NCI-H510A treated with DMSO at 0.1 percent for 48 hours (cell line): ENCODE measurements around the gene FAM3D.
"Not testable (repeated sequence)": the region's sequence is repeated elsewhere in the genome, so short reads cannot be mapped to it uniquely, and the experiment has no call there.

Experiments
- DNase-seq: peaks from one replicate; lab custom pipeline; 2025; lab: John Stamatoyannopoulos, UW

FAM3D gene, protein sequence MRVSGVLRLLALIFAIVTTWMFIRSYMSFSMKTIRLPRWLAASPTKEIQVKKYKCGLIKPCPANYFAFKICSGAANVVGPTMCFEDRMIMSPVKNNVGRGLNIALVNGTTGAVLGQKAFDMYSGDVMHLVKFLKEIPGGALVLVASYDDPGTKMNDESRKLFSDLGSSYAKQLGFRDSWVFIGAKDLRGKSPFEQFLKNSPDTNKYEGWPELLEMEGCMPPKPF

DNA sequence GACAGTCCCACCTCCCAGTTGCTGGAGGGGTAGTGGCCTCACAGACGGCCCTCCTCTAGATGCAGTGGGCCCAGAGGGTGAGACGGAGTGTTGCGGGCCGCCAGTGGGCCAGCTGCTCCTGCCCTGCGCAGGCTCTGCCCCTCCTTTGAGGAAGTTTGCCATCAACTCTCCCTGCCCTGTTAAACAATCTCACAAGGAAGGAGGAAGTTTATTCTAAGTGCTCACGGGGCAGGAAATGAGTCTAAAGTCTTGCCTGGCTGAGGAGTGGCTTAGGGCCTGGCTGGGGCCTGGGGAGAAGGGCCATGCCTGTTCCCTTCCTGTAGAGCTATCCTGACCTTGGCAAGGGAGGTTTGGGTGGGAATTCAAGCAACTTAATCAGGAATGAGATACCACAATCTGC, at the start of gene FAM3D:
Gene FAM3D (minus strand): TSS at position 92 of the 400 bp plus-strand sequence. CDS start 11,211 bp downstream, outside the sequence.
- no peak for DNase-seq

DNA sequence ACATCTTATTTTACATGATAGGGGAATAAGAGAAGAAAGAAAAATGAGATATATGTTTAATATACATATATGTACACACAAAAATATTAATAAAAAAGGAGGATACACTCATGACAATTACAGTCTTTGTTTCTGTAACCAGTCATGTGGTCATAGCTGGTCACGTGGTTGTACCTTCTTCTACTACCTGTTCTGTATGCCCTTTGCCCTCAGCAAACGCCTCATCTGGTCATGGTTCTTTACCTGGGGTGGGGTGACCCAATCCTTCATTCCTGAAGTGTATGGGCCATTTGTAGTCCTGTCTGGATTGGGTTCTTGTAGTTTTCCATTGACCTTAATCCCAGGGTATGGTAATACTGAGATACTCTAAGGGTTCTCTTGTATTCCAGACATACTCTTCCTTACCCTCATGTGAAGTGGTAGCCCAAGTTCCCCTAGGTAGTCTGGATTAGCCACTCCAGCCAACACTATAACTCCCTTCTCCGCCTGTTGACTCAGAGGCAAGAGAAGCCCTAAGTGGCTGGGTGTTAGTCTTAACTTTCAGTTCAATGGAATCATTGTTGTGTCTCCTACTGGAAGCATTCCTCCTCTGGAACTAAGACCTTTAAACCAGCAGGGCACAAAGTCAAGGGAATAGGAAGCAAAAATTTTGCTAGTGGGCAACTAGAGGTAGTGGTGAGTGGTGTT, 47.3 kb upstream of the FAM3D start:
- no peak for DNase-seq

DNA sequence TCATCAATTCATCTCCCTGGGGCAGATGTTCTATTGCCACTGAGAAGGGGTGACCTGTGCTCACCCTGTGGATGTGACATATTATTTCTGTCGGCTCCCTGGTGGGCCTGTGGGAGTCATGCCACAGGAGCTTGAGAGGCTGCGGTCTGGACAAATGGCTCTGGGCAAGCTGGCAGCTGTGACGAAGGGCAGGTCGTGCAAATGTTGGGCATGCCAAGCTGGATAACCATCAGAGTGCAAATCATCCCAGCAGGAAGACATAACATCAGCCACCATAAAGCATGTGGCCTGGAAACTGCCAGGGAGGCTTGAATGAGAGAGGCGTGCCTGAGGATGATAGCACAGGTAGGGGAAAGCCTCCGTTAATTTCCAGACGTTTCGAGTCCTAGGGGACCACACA, 45.3 kb upstream of the FAM3D start:
- no peak for DNase-seq

DNA sequence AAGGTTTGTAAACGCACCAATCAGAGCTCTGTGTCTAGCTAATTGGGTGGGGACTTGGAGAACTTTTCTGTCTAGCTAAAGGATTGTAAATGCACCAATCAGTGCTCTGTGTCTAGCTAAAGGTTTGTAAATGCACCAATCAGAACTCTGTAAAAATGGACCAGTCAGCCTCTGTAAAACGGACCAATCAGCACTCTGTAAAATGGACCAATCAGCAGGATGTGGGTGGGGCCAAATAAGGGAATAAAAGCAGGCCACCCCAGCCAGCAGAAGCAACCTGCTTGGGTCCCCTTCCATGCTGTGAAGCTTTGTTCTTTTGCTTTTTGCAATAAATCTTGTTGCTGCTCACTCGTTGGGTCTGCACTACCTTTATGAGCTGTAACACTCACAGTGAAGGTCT, 42.4 kb upstream of the FAM3D start:
- not testable (repeated sequence) for DNase-seq

DNA sequence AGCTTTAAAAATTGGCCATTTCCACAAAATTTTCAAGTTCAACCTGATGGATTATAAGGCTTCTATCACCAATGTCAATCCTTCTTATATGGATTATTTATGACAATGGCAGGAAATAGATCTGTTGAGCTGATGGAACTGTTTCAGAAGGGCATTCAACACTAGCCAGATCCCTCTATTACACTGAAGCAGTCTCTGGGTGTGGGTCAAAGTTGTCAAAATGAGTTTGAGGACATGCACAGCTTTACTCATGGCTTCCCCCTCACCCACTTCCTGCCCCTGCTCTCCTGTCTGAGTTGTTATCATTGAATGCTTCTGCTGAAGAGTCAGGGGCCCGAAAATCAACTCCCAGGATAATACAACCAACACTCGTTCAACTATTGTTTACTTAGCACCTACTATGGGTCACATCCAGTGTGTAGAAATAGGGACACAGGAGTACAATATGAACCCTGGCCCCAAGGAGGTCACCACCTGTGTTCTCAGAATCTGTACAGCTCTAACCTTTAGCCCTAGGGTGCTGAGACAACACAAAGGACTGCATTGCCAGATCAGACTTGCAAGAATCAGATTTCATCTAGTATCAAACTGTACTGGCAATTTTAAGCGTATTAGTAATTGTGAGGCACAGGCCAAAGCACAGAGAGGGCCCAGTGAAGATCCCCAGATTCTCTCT, 41.7 kb upstream of the FAM3D start:
- DNase-seq: no peak

DNA sequence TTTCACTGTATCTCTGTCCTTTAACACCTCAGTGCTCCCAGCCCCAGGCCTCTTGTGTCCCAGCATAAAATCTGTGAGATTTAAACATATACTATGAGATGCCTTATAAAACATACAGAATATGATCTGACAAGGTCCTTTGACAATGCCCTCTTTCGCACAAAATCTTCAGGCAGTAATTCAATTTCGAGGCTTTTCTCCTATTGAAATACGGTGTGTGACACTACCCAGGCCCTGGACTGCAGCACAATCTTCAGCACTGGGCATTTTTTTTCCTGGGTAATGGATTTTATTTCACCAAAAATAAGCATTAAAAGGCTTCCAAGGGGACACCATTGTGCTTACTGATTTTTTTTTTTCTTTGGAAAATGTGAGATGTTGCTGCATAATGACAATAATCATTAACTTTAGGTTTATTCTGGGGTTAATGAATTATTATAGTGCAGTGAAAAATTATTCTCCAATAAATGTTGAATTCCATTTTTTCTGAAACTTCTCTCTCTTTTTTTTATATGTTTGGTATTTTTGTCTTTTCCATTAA, 40.9 kb upstream of the FAM3D start:
- no peak for DNase-seq

DNA sequence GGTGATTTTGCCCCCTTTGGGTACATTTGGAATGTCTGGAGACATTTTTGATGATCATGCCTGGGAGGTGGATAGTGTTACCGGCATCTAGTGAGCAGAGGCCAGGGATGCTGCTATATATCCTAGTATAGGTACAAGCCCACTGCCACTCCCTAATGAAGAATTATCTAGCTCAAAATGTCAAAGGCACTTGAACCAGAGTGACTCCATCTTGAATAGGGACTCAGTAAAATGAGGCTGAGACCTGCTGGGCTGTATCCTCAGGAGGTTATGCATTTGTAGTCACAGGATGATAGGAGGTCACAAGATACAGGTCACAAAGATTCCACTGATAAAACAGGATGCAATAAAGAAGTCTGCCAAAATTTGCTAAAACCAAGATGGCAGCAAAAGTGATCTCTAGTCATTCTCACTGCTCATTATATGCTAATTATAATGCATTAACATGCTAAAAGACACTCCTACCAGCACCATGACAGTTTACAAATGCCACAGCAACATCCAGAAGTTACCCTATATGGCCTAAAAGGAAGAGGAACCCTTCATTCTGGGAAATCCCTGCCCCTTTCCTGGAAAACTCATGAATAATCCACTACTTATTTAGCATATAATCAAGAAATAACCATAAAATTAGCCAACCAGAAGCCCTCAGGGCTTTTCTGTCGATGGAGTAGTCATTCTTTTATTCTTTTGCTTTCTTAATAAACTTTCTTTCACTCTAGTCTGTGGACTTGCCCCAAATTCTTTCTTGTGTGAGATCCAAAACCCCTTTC, 40.0 kb upstream of the FAM3D start:
- DNase-seq: no peak

DNA sequence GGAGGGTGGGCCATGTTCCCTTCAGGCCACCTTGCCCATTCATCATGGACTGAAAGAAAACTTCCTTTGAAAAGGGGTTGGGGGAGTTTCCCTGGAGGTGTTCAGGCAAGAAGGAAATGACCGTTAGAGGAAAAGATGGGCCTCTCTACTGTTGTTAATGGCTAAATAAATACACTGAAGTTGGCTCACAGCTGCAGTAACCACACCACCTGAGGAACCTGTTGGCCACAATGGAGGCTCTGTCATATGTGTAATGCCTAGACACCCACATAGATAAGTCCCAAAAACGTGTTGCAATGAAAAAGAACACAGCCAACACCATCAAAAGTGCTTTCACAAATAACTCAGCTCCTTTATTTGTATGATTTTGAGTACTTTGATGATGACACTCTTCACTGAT, 38.2 kb upstream of the FAM3D start:
- DNase-seq: no peak

DNA sequence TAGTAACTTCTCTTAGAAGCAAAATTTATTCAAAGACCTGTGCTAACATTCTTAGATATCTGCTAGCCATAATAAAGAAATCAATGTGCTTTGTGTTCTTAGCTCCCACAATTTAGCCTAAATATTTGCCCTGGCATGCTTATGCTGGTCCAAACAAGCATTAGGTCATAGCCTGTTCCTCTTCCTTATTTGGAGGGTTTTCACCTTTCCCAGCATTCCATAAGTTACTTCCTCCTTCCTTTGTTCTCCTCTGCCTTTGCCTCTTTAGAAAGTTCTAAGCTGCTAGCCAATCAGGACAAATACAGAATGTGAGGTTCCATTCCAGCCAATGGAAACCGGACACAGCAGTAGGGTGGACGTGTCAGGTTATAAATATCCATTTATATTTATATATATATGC, 37.7 kb upstream of the FAM3D start:
- DNase-seq: not testable (repeated sequence)

DNA sequence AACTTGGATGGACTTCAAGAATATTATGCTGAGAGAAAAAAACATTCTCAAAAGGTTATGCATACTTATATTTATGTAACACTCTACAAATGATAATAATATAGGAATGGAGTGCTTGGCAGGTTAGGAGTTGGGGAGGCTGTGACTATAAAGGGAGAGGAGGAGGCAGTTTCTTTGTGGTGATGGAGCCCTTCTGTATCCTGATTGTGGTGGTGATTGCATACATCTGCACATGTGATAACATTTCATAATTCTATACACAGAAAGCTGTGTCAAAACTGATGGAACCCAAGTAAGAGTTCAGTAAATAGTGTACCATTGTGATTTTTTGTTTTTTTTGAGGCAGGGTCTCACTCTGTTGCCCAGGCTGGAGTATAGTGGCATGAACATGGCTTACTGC, 31.7 kb upstream of the FAM3D start:
- DNase-seq: no peak

DNA sequence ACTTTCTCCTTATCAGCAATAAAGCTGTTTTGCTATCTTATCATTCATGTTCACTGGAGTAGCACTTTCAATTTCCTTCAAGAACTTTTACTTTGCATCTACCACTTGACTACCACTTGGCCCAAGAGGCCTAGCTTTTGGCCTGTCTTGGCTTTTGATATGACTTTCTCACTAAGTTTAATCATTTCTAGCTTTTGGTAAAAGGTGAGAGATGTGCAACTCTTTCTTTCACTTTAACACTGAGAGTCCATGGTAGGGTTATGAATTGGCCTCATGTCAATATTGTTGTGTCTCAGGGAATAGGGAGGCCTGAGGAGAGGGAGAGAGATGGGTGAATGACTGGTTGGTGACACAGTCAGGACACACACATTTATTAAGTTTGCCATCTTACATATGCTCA, 31.0 kb upstream of the FAM3D start:
- no peak for DNase-seq

DNA sequence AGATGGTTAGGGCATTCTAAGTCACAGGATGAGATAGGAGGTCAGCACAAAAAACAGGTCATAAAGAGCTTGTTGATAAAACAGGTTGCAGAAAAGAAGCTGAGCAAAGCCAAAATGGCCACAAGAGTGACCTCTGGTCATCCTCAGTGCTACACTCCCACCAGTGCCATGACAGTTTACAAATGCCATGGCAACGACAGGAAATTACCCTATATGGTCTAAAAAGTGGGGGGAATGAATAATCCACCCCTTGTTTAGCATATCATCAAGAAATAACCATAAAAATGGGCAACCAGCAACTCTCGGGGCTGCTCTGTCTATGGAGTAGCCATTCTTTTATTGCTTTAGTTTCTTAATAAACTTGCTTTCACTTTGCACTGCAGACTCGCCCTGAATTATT, 30.2 kb upstream of the FAM3D start:
- DNase-seq: not testable (repeated sequence)

DNA sequence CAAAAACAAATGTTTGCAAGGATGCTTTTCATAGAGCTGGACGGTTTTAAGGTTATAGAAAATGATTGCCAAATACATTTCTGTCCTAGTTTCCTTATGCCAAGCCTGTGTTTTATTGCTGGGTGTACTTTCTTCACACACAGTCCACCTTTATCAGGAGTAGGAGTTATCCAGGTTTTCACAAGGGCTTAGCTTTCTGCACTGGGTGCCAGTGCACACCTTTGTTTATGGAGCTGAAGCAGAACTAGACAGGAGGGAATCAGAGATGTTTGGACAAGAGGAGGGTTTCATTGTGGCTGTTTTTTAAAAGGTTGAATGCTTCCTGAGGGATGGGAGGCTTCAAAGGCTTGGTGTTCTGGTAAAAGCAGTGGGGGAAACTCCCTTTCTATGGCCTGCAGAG, 29.5 kb upstream of the FAM3D start:
- no peak for DNase-seq

DNA sequence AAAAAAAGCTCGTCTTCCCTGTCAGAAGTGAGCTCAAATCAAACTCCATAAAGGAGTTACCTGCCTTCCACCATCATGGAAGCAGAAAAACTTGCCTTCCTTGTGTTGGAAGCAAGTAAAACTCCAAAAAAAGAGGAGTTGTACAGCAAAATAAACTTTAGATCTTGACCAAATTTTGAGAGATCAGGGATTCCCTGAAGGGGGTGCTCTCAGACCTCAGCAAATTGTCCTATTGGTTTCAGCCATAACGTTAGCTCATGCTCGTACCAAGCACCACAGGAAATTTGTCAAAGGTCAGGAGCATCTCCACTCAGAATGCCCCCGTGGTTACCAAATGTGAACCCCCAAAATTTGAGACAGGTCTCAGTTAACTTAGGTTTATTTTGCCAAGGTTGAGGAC, 28.7 kb upstream of the FAM3D start:
- DNase-seq: not testable (repeated sequence)

DNA sequence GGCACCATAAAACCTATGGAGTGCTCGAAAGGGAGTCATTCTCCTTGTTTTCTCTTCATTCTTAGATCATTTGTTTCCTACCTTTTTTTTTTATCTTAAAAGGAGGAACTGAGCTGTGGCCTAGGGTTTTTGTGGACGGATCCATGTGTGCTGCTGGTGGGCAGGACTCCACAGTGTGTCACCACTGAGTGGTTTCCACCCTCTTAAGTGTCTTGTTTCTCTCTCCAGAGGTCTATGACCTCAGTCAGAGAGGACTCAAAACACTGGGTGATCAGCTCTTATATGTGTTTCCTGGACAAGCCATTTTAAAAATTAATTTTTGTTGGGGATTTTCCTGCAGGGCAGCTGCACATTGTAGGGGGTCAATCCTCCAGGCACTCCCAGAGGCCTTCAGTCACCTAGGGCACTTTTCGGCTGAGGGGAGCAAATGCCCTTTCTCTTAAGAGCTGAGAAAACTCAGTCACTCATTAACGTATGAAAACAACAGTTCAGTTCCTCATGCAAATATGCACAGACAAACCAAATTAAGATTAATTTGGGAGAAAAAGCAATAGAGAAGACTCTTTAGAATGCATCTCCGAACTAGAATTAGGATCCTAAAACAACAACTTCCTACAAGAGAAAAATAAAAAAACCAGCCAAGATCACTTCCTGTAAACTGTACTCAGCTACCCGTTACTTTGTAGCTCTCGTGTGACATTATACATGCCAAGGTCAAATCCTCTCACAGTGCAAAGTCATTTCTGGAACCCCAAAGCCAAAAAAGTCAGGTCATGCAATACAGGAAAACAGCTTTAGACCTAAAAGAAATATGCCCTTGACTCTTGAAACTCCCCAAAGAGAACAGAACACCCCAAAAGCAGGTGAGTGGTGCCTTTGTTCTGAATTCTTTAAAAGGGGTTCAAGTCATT, 27.6 kb upstream of the FAM3D start:
- DNase-seq: no peak

DNA sequence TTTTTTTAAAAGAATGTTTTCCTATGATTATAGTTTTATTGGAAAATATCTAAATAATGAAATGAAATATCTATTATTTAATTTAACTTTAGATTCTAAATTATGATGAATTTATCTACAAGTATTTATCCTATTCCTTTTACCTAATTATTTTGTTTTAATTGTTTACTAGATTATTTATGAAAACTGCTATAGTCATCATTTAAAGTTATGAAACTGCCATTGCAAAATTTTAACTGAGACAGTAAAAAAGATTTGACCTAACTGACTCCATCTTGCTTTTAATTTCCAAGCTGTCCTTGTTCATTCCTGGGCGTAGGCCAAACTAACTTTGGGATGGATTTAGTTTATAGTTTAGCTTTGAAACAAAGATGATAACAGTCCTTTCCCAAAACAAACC, 25.9 kb upstream of the FAM3D start:
- DNase-seq: no peak

DNA sequence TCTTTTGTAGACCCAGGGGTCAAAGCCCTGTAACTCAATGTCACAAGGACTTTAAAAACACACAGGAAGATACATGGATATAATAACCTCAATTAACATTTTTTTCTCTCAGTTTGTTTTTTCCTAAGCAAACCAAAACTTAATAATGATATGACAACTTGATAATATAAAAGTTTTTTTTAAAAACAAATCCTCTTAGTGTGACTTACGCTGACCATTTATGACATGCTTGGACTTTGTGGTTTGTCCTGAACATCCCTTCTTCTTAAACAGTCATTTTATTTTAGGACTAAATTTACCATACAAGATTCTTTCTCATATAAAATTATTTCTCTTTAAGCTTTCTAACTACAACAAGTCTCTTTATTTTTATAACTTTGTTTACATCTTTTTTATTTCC, 25.4 kb upstream of the FAM3D start:
- DNase-seq: no peak

DNA sequence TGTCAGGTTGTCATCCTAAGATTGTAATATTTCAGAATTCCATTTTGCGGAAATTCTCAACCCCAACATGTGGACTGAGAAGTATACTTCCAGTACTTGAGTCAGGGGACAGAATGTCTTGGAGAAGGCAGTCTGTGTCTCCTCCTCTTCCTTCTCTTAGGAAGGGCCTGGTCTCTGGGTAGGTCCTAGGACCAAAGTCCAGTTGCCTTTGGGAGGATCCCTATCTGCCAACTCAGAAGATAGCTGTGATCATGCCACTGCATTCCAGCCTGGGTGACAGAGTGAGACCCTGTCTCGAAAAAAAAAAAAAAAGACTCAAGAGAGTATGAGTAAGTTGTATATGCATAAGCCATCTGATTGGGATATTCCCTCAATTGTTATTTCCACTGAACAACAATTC, 23.9 kb upstream of the FAM3D start:
- DNase-seq: no peak

DNA sequence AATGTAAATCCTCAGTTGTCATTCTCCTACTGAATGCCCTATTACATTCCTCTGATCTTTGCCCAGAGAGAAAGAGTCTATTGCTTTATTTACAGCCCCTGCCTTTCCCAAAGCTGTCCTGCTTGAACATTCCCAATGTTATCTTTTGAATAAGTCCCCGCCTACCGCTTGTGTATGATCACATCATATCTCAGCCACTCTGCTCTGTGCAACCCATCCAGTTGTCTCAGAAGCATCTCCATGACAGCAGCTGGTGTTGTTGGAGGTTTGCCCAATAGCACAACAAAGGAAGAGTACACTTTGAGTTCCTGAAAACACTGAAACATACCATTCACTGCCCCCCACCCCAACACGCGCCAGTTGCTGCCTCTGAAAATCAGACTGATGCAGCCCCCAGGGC, 22.0 kb upstream of the FAM3D start:
- DNase-seq: no peak

DNA sequence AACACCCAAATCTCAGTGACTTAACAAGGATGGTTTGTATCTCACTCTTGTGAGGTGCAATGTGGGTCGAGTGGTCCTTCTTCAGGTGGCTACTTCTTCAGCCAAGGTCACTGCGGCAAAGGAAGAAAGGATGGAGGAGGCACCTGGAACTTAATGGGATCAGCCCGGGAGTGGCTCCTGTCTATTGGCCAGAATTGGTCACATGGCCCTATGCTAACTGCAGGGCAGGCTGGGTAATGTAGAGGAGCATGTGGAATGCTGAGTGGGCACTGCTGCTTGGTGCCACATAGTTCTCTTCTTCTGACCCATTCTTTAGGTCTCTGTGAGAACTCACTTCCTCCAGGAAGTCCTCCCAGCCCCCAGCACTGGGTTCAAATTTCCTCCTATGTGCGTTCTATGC, 20.3 kb upstream of the FAM3D start:
- no peak for DNase-seq

DNA sequence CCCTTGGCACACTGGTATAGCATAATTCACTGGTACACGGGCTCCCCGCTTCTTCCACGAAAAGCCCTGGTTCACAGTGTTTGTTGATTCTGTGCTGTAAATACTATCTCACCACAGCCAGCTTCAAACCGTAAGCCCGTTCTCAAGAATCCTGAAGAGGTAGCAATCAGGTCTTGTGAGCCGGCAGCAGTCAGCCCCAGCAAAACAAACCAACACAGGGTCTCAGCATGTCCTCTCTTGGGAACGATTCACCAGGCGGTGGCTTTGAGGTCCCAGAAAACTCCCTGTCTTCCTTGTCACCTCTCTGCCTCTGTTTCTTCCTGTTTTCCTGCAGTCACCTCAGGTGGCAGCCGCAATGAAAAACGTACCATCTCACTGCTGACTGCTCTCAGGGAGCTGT, 19.1 kb upstream of the FAM3D start:
- no peak for DNase-seq
